ENCODE data around the gene DVL2. TPM values are rescaled to one million over a fixed set of nuclear protein-coding genes. Genes with fewer than 3 reads are reported as not detected.

DVL2 gene
- total RNA-seq, 1 donor: 106 TPM

DNA sequence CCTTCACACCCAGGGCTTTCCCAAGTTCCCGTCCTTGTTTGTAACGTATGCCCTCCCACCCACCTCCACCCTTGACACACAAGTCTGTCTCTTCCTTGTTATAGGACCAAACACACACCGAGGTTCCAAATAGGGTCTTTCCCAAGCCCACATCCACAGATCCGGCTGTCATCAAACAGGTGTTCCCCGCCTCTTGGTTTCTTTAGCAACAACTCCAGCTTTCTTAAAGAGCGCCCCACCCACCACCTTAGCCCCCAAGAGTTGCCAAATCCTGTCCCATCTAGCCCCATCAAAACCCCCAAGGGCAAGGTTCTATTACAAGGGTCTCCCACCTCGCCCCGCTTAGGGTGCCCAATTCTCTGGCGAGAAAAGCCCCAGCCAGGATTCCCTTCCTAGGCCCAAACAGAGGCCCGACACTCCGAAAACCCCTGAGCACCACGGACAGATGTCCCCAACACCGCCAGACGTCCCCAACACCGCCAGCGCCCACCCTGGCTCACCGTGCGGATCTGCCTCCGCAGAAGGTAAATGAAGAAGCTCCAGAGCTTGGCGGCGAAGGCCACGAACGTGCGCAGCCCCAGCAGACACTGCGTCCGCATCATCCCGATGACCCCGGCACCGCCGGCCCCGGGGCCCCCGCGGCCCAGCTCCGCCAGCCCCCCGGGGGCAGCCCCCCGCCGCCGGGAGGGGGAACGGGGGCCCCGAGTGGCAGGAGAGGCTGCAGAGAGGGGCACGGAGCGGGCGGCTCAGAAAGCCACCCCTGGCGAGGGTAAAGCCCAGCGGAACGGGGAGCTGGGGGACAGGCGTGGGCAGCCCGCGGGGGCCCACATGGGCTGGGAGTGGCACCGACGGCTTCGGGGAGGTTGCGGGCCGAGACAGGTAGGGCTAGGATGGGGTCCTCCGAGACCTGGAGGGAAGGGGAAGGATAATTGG, 16.6 kb upstream of the DVL2 start:
- no peak for DNase-seq (ENCODE audit: insufficient read length, low spot score, missing footprints)
- no peak for TF ChIP-seq CTCF (IDR thresholded peaks at IDR 0.05; ENCODE audit: extremely low read depth, low read depth, low read length)

DNA sequence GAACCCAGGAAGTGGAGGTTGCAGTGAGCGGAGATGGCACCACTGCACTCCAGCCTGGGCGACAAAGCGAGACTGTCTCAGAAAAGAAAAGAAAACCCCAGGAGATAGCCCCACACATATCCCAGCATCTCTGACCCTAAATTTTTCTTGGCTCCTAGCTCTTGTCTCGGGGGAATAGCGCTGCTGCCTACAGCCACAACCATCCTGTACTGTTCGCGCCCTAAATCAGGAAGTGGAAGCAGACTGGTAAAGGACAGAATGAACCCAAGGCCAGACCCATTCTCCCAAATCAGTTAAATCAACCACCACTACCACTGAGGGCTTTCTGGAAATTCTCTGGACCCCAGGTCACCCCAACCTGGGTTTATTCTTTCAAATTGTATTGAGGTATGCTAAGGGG, 15.5 kb upstream of the DVL2 start:
- DNase-seq (ENCODE audit: insufficient read length, low spot score, missing footprints): no peak
- Histone ChIP-seq H3K27ac (ENCODE audit: low read depth, low read length) (peak overlapping the region; percentile 47), H3K4me1 (ENCODE audit: insufficient read depth, low read length) (peaks cover 17% of the 10 kb centered on the region), H2AFZ (ENCODE audit: low read length) (no peak overlapping the region), H4K20me1 (ENCODE audit: insufficient read depth, low read length) (peaks cover 3% of the 10 kb centered on the region), H3K79me2 (ENCODE audit: insufficient read depth, low read length) (peaks cover 73% of the 10 kb centered on the region), H3K4me2 (ENCODE audit: insufficient read depth, low read length) (peak overlapping the region; percentile 94), H3K4me3 (ENCODE audit: insufficient read depth, low read length) (peak overlapping the region; percentile 78), H3K36me3 (ENCODE audit: insufficient read depth, low read length) (peaks cover 27% of the 10 kb centered on the region), H3K27me3 (ENCODE audit: insufficient read depth, low read length) (no peaks in the 10 kb centered on the region), H3K9me3 (ENCODE audit: low read depth, low read length) (no peaks in the 10 kb centered on the region)
- TF ChIP-seq CTCF (IDR thresholded peaks at IDR 0.05; ENCODE audit: extremely low read depth, low read depth, low read length): no peak

More for the DNA sequence above, 16.6 kb upstream of the DVL2 start:
- Histone ChIP-seq H4K20me1 (ENCODE audit: insufficient read depth, low read length) (peaks cover 3% of the 10 kb centered on the region), H2AFZ (ENCODE audit: low read length) (peak overlapping the region; percentile 3), H3K27me3 (ENCODE audit: insufficient read depth, low read length) (no peaks in the 10 kb centered on the region), H3K79me2 (ENCODE audit: insufficient read depth, low read length) (peaks cover 70% of the 10 kb centered on the region), H3K36me3 (ENCODE audit: insufficient read depth, low read length) (peaks cover 29% of the 10 kb centered on the region), H3K4me2 (ENCODE audit: insufficient read depth, low read length) (peak overlapping the region; percentile 94), H3K9me3 (ENCODE audit: low read depth, low read length) (no peaks in the 10 kb centered on the region), H3K4me1 (ENCODE audit: insufficient read depth, low read length) (peaks cover 17% of the 10 kb centered on the region), H3K27ac (ENCODE audit: low read depth, low read length) (peak overlapping the region; percentile 47), H3K4me3 (ENCODE audit: insufficient read depth, low read length) (peak overlapping the region; percentile 78)

DNA sequence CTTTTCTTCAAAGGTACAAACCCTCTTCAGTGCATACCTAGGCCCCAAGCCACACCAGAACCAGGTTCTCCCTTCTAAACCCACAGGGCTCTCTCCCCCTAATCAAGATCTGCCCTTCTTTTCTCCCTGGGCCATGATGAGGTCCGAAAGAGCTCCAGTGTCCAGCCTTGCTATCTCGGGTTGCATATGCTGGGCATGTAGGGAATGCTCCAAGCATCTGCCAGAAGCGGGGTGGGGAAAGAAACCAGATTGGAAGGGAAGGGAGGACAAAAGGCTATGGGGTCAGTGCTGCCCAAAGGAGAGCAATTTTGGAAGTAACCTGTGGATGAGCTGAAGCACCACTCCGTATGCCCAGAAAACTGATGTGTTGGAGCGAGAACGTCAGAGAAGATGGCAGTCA, 14.9 kb upstream of the DVL2 start:
- no peak overlapping the region for H2AFZ ChIP-seq (ENCODE audit: low read length)
- H3K27ac ChIP-seq (ENCODE audit: low read depth, low read length): peak overlapping the region; percentile 39
- no peak overlapping the region for H3K4me2 ChIP-seq (ENCODE audit: insufficient read depth, low read length)
- peaks cover 17% of the 10 kb centered on the region for H3K4me1 ChIP-seq (ENCODE audit: insufficient read depth, low read length)
- no peaks in the 10 kb centered on the region for H3K9me3 ChIP-seq (ENCODE audit: low read depth, low read length)
- no peak for DNase-seq (ENCODE audit: insufficient read length, low spot score, missing footprints)
- peak overlapping the region; percentile 0 for H3K4me3 ChIP-seq (ENCODE audit: insufficient read depth, low read length)
- H3K36me3 ChIP-seq (ENCODE audit: insufficient read depth, low read length): peaks cover 27% of the 10 kb centered on the region
- H4K20me1 ChIP-seq (ENCODE audit: insufficient read depth, low read length): peaks cover 3% of the 10 kb centered on the region
- TF ChIP-seq CTCF (IDR thresholded peaks at IDR 0.05; ENCODE audit: extremely low read depth, low read depth, low read length): no peak
- peaks cover 74% of the 10 kb centered on the region for H3K79me2 ChIP-seq (ENCODE audit: insufficient read depth, low read length)
- no peaks in the 10 kb centered on the region for H3K27me3 ChIP-seq (ENCODE audit: insufficient read depth, low read length)

DNA sequence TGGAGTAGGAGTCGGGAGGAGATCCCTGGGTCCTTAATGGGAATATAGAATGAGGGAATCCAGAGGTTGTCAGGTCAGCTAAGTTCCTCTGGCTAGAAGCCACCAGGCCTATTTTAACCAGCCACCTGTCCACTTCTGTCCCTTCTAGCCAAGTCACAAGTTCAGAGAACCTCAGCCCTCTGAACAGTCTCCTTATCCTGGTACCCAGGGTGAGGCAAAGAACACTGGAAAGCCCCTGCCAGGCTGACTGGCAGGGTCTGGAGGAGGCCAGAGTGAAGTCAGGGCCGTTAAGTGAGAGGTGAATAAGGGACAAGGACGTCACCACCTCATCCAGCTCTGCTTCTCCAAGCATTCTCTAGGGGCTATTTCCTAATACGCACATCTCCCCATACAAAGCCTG, 14.5 kb upstream of the DVL2 start:
- Histone ChIP-seq H4K20me1 (ENCODE audit: insufficient read depth, low read length) (peaks cover 3% of the 10 kb centered on the region), H3K4me1 (ENCODE audit: insufficient read depth, low read length) (peaks cover 17% of the 10 kb centered on the region), H3K27me3 (ENCODE audit: insufficient read depth, low read length) (no peaks in the 10 kb centered on the region), H3K27ac (ENCODE audit: low read depth, low read length) (peak overlapping the region; percentile 39), H2AFZ (ENCODE audit: low read length) (no peak overlapping the region), H3K9me3 (ENCODE audit: low read depth, low read length) (no peaks in the 10 kb centered on the region), H3K4me3 (ENCODE audit: insufficient read depth, low read length) (no peak overlapping the region), H3K79me2 (ENCODE audit: insufficient read depth, low read length) (peaks cover 76% of the 10 kb centered on the region), H3K4me2 (ENCODE audit: insufficient read depth, low read length) (no peak overlapping the region), H3K36me3 (ENCODE audit: insufficient read depth, low read length) (peaks cover 29% of the 10 kb centered on the region)
- no peak for DNase-seq (ENCODE audit: insufficient read length, low spot score, missing footprints)
- TF ChIP-seq CTCF (IDR thresholded peaks at IDR 0.05; ENCODE audit: extremely low read depth, low read depth, low read length): no peak
